Left ventricle myocardium inferior (tissue), 1 donor: Measurements from ENCODE around the gene ADGRF3. TPM values are rescaled to one million over a fixed set of nuclear protein-coding genes. Genes with fewer than 3 reads are reported as not detected.

Experiments
- DNase-seq: peaks from one replicate; pipeline ENCODE4 v3.0.0-alpha.2; 2020
- H3K27ac ChIP-seq: fragments of 200-600 bp; replicated peaks from 2 replicates; pipeline ENCODE4 v1.8.0; 2021
- H3K27me3 ChIP-seq: fragments of 200-600 bp; 2 replicates; pipeline ENCODE4 v1.8.0; 2021; ENCODE audit warnings: low read depth
- H3K36me3 ChIP-seq: fragments of 200-600 bp; 2 replicates; pipeline ENCODE4 v1.8.0; 2021
- H3K4me1 ChIP-seq: fragments of 200-600 bp; 2 replicates; pipeline ENCODE4 v1.8.0; 2021
- H3K4me3 ChIP-seq: fragments of 200-600 bp; 2 replicates; pipeline ENCODE4 v1.8.0; 2021; ENCODE audit warnings: mild to moderate bottlenecking, moderate library complexity
- H3K9me3 ChIP-seq: fragments of 200-600 bp; replicated peaks from 2 replicates; pipeline ENCODE4 v1.8.0; 2021
- intact Hi-C: fragments of 100-400 bp; cut with micrococcal nuclease; formaldehyde crosslinking; loops from one replicate; pipeline ENCODE4 v1.11.0; 2022
- long read RNA-seq: library from polyadenylated mRNA; unstranded; transcript quantifications from one replicate; pipeline ENCODE4 v2.0.0, GENCODE V29; 2021
- total RNA-seq: library from RNA; stranded (reverse); fragmentation: NEBNext Ultra II Directional; extraction: Animal tissue kit (Norgen Biotek cat#: 25700); gene quantifications from one replicate; pipeline ENCODE4 v1.2.1, GENCODE V29; 2021
- TF ChIP-seq, protein P1 (sequence below): fragments of 200-600 bp; IDR thresholded peaks from 2 replicates; pipeline ENCODE4 v1.8.0; 2021; ENCODE audit warnings: antibody characterized with exemption, mild to moderate bottlenecking, borderline replicate concordance
- donor health status: DM: no; HTN: yes; CAD: no; lungs with severe emphysema.

ADGRF3 gene
- total RNA-seq = not detected
- long read RNA-seq = 0 reads

GRCh38 chr2:26346454-26347053 lies at the start of gene ADGRF3:
TSS of gene ADGRF3 (minus strand) at chr2:26346789. CDS start at chr2:26346234, 555 bp downstream.
- peak; percentile 43 for DNase-seq
- no peaks in the 10 kb centered on the region for H3K27me3 ChIP-seq
- TF ChIP-seq, protein P1, sequence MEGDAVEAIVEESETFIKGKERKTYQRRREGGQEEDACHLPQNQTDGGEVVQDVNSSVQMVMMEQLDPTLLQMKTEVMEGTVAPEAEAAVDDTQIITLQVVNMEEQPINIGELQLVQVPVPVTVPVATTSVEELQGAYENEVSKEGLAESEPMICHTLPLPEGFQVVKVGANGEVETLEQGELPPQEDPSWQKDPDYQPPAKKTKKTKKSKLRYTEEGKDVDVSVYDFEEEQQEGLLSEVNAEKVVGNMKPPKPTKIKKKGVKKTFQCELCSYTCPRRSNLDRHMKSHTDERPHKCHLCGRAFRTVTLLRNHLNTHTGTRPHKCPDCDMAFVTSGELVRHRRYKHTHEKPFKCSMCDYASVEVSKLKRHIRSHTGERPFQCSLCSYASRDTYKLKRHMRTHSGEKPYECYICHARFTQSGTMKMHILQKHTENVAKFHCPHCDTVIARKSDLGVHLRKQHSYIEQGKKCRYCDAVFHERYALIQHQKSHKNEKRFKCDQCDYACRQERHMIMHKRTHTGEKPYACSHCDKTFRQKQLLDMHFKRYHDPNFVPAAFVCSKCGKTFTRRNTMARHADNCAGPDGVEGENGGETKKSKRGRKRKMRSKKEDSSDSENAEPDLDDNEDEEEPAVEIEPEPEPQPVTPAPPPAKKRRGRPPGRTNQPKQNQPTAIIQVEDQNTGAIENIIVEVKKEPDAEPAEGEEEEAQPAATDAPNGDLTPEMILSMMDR = no peak
- intact Hi-C loops = no loop called here
- H3K4me3 ChIP-seq = peak within 1 kb of the TSS; percentile 89
- no peaks in the 10 kb centered on the region for H3K36me3 ChIP-seq
- H3K4me1 ChIP-seq = peaks cover 42% of the 10 kb centered on the region
- peak within 1 kb of the TSS; percentile 95 for H3K27ac ChIP-seq
- H3K9me3 ChIP-seq = no peaks in the 10 kb centered on the region

DNA sequence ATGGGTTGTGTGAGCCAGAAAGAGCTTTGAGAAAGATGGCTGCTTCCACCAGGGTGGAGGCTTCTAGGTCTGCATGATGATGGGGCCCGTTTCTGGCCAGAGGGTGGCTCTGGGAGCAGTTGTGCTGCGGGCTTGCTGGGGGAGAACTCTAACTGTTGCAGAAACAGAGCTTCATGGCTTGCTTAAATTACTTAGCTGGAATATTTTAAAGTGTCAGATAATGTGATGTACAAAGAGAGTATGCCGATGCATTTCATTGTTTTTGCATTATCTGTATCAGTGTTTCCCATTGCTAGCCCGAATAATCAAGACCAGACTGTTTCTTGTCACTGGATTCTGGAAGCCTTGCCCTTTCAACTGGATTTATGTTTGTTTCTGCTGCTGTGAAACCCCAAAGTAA lies 48.8 kb upstream of the ADGRF3 start:
- Histone ChIP-seq H3K4me3 (no peak overlapping the region), H3K9me3 (no peaks in the 10 kb centered on the region), H3K27ac (no peak overlapping the region), H3K36me3 (peaks cover 9% of the 10 kb centered on the region), H3K27me3 (no peaks in the 10 kb centered on the region), H3K4me1 (no peaks in the 10 kb centered on the region)
- TF ChIP-seq, protein P1 = no peak
- DNase-seq = no peak
- intact Hi-C loops = no loop called here

DNA sequence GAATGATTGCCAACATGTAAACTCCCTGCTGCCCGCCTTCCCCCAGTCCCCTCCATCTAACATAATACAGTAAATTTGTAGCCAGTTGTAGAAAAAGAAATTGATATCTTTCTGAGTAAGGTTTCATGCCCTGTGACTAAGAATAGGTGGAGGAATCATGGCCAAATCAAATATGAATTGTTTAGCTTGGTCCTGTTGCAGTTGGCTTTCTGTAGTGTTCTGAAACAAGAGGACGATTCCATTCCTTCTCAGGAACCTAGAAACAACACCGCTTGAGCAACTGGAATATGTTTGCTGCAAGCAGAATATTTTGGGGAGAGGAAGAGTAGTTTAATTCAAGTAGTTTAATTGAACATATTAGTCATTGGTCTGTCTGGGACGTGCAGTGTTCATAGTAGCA lies 48.1 kb upstream of the ADGRF3 start:
- Histone ChIP-seq H3K4me1 (no peaks in the 10 kb centered on the region), H3K9me3 (no peaks in the 10 kb centered on the region), H3K4me3 (no peak overlapping the region), H3K36me3 (peaks cover 12% of the 10 kb centered on the region), H3K27ac (no peak overlapping the region), H3K27me3 (no peaks in the 10 kb centered on the region)
- intact Hi-C loops = no loop called here
- TF ChIP-seq, protein P1 = no peak
- DNase-seq = no peak

GRCh38 chr2:26387189-26387588 lies 40.6 kb upstream of the ADGRF3 start:
- peaks cover 47% of the 10 kb centered on the region for H3K36me3 ChIP-seq
- no peaks in the 10 kb centered on the region for H3K4me1 ChIP-seq
- no peak overlapping the region for H3K27ac ChIP-seq
- H3K27me3 ChIP-seq = no peaks in the 10 kb centered on the region
- intact Hi-C loops = no loop called here
- no peak overlapping the region for H3K4me3 ChIP-seq
- DNase-seq = no peak
- H3K9me3 ChIP-seq = no peaks in the 10 kb centered on the region
- TF ChIP-seq, protein P1 = no peak

GRCh38 chr2:26384597-26384996 lies 38.0 kb upstream of the ADGRF3 start:
- no peaks in the 10 kb centered on the region for H3K27me3 ChIP-seq
- TF ChIP-seq, protein P1 = no peak
- no peak overlapping the region for H3K27ac ChIP-seq
- DNase-seq = no peak
- H3K36me3 ChIP-seq = peaks cover 49% of the 10 kb centered on the region
- no peaks in the 10 kb centered on the region for H3K4me1 ChIP-seq
- no peak overlapping the region for H3K4me3 ChIP-seq
- no peaks in the 10 kb centered on the region for H3K9me3 ChIP-seq
- intact Hi-C loops = no loop called here
